GM19023 (cell line): Measurements from ENCODE around the gene ZNF324.
"Not testable (repeated sequence)": the region's sequence is repeated elsewhere in the genome, so short reads cannot be mapped to it uniquely, and the experiment has no call there.

Experiments used
- ATAC-seq: cut with Tn5 transposase; IDR thresholded peaks from one replicate; pipeline ENCODE4 v1.9.1; 2021; ENCODE audit warnings: mild to moderate bottlenecking, moderate library complexity; ENCODE audit not compliant: unreplicated experiment

ZNF324 gene

GRCh38 chr19:58470837-58471543 lies 4.1 kb downstream of the ZNF324 start:
- not testable (repeated sequence) for ATAC-seq

GRCh38 chr19:58471736-58472135 lies 4.9 kb downstream of the ZNF324 start:
- ATAC-seq: no peak

- ATAC-seq: no peak
These were observed 6.9 kb downstream of the ZNF324 start for GRCh38 chr19:58473775-58474174.

DNA sequence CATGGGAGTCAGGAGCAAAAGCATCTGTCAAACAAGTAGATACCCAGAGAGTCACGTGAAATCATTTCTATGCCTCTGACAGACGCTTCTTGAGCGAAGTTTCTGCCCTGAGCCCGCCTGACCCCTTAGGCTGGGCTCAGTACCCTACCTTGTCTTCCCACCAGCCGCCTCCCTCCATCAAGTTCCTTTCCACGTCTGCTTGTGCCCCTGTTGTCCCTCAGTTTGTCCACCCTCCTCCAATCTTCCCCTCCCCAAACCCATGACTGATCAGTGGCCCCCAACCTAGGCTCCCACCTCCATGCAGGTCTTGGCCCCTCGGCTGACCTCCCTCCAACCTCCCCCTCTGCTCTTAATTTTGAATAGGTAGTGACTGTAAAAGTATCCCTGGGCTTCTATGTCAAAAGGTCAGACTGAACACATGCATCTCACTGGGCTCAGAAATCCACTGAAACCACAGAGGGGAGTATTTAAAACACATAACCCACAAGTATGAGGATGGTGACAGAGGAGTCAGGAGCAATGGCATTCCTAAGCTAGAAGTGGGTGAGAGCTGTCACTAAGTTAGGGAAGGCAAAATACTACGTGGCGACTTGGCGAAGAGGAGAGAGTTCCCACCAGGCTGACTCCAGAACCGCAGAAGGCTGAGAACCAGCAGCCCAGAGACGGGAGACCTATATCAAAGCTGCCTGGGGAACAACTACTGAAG lies 7.6 kb downstream of the ZNF324 start:
- ATAC-seq: no peak

DNA sequence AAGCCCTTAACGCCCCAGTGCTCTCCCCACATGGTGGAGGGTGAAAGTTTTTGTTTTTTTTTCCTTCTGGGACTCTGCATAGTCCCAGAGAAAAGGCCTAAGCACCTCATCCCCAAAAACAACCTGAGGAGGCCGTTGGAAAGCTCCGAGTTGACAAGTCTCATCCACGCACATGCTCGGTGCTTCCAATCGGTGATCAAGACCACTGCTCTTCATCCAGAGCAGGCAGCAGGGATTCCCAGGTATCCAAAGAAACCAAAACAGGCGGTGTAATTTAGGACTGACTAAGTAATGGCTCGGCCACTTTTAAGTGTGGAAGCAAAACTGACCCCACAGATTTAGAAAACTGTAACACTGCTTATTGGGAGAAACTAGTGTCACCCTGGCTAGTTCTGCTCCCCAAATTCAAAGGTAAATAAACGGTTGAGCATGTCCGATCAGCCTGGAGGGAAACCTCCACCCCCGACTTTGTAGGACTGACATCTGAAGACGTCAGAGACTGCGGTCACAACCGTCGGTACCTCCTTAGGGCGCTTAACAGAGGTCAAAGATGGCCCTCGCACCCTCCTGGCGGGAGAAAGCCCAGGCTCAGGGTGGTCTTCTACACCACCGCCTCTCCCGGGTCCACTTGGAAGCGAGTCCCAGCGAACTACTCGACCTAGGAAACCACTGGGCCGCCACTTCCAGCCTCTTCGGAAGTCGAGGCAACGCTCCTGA lies 8.3 kb downstream of the ZNF324 start:
- no peak for ATAC-seq

DNA sequence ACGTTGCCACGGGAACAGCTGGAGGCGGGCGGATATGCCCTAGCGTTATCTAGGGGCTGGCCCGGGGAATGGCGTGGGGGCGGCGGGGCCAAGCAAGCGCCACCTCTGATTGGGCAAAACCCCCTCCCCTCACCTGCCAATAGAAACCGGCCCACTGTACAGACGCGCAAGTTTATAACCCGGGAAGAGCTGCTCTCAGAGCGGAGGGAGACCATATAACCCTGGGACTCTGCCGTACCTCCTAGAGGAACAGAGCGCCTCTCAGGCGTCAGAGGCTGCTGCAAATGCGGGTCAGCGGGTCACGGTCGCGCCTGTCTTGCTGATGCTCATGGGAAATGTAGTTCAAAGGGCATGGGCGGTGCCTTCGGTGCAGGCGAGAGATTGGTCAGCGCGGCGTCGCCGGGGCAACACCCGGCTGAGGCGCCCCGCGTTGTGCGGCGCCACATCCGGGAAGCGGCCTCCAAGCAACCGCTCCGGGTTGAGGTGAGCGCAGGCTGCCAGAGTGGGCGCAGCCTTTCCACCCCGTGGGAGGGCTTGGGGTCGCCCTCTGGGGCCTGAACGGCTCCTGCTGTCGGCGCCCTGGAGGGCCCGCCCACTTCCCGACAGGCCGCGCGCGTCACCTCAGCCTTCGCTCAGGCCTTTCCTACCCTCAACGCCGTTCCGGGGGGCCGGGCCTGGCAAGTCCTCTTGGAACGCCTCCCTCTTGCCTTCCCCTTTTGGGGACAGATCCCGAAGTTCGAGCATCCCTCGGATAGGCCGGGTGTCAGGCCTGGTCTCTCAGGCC lies 9.0 kb downstream of the ZNF324 start, which contains the start of gene ZNF446:
TSS of gene ZNF446 (plus strand) at position 639 of the 784 bp plus-strand sequence. CDS start 867 bp downstream, outside the sequence.
- ATAC-seq: peak; percentile 84

- no peak for ATAC-seq
These were observed 9.7 kb downstream of the ZNF324 start for GRCh38 chr19:58476498-58477015.

DNA sequence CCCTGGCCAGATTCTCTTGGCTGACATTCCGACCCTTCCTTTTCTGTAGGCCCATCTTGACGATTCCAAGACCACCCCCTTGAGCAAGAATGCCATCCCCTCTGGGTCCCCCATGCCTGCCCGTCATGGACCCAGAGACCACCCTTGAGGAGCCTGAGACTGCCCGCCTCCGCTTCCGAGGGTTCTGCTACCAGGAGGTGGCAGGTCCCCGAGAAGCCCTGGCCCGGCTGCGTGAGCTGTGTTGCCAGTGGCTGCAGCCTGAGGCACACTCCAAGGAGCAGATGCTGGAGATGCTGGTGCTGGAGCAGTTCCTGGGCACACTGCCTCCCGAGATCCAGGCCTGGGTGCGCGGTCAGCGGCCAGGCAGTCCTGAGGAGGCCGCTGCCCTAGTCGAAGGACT lies 10.2 kb downstream of the ZNF324 start:
- ATAC-seq: no peak

DNA sequence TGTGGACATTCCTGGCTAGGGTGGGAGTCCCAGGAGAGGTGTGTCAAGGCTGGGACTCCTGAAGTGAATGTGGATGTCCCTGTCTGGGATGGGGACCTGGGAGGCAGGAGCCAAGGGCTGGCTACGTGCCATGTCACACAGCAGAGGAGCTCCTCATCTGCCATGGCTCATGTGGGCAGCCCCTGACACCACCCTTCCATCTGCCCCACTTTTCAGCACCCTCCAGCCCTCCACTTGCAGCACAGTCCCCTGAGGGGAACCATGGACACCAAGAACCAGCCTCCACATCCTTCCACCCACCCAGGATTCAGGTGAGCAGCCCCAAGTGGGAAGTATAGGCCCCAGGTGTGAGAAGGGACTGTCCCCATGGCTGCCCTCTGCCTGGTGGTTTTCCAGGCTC lies 11.0 kb downstream of the ZNF324 start:
- no peak for ATAC-seq

GRCh38 chr19:58479303-58479702 lies 12.4 kb downstream of the ZNF324 start:
- ATAC-seq: no peak

- ATAC-seq: no peak
These were observed 13.0 kb downstream of the ZNF324 start for GRCh38 chr19:58479736-58480480.

DNA sequence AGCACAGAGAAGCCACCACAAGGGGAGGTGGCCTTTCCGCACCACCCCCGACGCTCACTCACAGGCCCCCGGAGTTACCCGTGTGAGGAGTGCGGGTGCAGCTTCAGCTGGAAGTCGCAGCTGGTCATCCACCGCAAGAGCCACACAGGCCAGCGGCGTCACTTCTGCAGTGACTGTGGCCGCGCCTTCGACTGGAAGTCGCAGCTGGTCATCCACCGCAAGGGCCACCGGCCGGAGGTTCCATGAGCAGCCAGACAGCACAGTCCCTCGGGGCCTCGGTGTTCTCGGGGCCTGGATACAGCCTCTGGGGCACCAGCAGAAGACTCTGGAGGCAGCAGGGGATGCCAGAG lies 13.6 kb downstream of the ZNF324 start:
- ATAC-seq: no peak

DNA sequence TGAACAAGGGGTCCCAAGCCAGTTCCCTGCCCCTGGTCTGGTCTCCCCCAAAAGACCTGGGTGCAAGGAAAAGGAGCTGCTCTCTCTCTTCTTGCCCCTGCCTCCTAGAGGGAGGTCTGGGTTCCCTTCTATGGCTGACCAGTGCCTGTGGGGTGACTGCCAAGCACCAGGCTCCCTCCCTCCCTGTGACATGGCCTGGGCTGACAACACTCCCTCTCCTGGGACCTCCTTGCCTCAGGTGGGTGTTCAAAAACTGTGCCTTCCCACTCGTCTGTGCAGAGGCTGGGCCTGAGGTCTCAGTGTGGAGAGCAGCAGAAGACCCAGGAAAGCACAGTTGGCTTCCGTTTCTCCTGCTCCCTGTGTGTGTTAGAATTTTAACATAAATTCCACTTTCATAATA lies 14.0 kb downstream of the ZNF324 start:
- no peak for ATAC-seq

GRCh38 chr19:58482372-58482771 lies 15.5 kb downstream of the ZNF324 start:
- no peak for ATAC-seq

DNA sequence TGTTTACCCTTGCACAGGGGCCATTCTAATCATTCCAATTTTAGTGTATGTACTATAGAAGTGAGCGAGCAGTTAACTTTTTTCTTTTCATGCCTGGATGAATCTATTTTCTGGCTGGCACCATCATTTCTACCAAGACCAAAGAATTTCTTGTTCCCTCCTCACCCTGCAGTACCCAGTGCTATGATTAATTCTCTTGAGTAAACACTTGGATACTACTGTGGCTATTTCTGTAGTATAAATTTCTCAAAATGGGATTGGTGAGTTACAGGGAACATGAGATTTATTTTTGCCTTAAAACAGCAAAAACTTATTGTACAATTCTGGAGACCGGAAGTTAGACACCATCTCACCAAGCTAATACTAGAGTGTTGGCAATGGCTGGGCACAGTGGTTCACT lies 16.9 kb downstream of the ZNF324 start:
- ATAC-seq: no peak

DNA sequence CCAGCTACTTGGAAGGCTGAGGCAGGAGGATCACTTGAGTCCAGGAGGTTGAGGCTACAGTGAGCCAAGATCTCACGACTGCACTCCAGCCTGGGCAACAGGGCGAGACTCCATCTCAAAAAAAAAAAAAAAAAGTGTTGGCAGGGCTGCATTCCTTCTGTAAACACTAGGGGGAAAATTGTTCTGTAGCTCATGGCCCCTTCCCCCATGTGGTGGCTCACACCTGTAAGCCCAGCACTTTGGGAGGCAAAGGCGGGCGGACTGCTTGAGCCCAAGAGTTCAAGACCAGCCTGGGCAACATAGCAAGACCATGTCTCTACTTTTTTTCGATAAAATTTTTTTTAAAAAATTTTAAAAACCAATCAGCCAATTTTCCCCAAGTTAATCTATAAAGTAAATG lies 17.5 kb downstream of the ZNF324 start:
- ATAC-seq: not testable (repeated sequence)

- no peak for ATAC-seq
These were observed 24.5 kb downstream of the ZNF324 start for GRCh38 chr19:58491393-58491792.

- no peak for ATAC-seq
These were observed 25.4 kb downstream of the ZNF324 start for GRCh38 chr19:58492265-58492664.

GRCh38 chr19:58497634-58498170 lies 30.8 kb downstream of the ZNF324 start:
- no peak for ATAC-seq
